ENCODE results near the gene RALGPS2.

RALGPS2 gene

GRCh38 chr1:178726087-178726517 lies 1.1 kb downstream of the RALGPS2 start:
- no peak for DNase-seq (ENCODE audit: low read depth)
- in situ Hi-C loops (cut with HindIII; ENCODE audit: low sequenced_read_pairs), result no loop called here
- peak overlapping the region; percentile 76 for H3K4me3 ChIP-seq (ENCODE audit: low read depth, low read length)
- TF ChIP-seq CTCF (IDR thresholded peaks at IDR 0.05; ENCODE audit: low read depth, low read length, missing control alignments), result no peak

- DNase-seq (ENCODE audit: low read depth), result no peak
- TF ChIP-seq CTCF (IDR thresholded peaks at IDR 0.05; ENCODE audit: low read depth, low read length, missing control alignments), result no peak
- in situ Hi-C loops (cut with HindIII; ENCODE audit: low sequenced_read_pairs), result no loop called here
- H3K4me3 ChIP-seq (ENCODE audit: low read depth, low read length), result peak overlapping the region; percentile 76
Observed at GRCh38 chr1:178726545-178726944, 1.5 kb downstream of the RALGPS2 start.

- TF ChIP-seq CTCF (IDR thresholded peaks at IDR 0.05; ENCODE audit: low read depth, low read length, missing control alignments), result no peak
- DNase-seq (ENCODE audit: low read depth), result no peak
- in situ Hi-C loops (cut with HindIII; ENCODE audit: low sequenced_read_pairs), result no loop called here
- H3K4me3 ChIP-seq (ENCODE audit: low read depth, low read length), result peak overlapping the region; percentile 76
Observed at GRCh38 chr1:178727014-178727895, 2.2 kb downstream of the RALGPS2 start.

GRCh38 chr1:178733972-178734371 lies 8.9 kb downstream of the RALGPS2 start:
- in situ Hi-C loops (cut with HindIII; ENCODE audit: low sequenced_read_pairs), result no loop called here
- DNase-seq (ENCODE audit: low read depth), result no peak
- peak; percentile 26 for TF ChIP-seq CTCF (IDR thresholded peaks at IDR 0.05; ENCODE audit: low read depth, low read length, missing control alignments)
- no peak overlapping the region for H3K4me3 ChIP-seq (ENCODE audit: low read depth, low read length)

GRCh38 chr1:178738780-178739179 lies 13.7 kb downstream of the RALGPS2 start:
- no peak overlapping the region for H3K4me3 ChIP-seq (ENCODE audit: low read depth, low read length)
- no peak for DNase-seq (ENCODE audit: low read depth)
- in situ Hi-C loops (cut with HindIII; ENCODE audit: low sequenced_read_pairs), result no loop called here
- TF ChIP-seq CTCF (IDR thresholded peaks at IDR 0.05; ENCODE audit: low read depth, low read length, missing control alignments), result no peak

GRCh38 chr1:178739285-178740045 lies 14.4 kb downstream of the RALGPS2 start:
- no peak for TF ChIP-seq CTCF (IDR thresholded peaks at IDR 0.05; ENCODE audit: low read depth, low read length, missing control alignments)
- no peak for DNase-seq (ENCODE audit: low read depth)
- no peak overlapping the region for H3K4me3 ChIP-seq (ENCODE audit: low read depth, low read length)
- in situ Hi-C loops (cut with HindIII; ENCODE audit: low sequenced_read_pairs), result no loop called here

Measured in astrocyte of the cerebellum (primary cell).